NOMO-1 treated with DMSO at 0.1 percent for 48 hours (cell line): ENCODE results near the gene LRRC8D.
A peak's percentile ranks its signal among the peaks of the same experiment; 100 is the strongest.

ENCODE experiments used
- DNase-seq: peaks from one replicate; lab custom pipeline; 2025; ENCODE audit not compliant: unreplicated experiment; lab: John Stamatoyannopoulos, UW

The LRRC8D gene

DNA sequence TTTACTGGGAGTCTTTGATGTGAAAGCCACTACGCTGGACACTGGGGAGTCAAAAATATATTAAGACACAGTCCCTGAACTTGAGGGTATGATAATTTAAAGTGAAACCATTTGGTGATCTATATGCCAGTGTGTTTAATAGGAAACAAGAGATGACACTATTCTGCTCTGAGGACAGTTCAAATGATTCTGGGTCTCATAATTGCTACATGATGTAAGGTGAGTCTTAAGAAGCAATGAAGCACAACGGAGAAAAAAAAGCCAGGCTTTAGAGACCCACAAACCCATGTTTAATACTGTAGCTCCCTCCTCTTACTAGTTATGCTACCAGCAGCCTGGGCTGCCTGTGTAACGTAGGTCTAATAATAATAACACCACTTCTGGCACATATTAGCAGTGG, 14.2 kb upstream of the LRRC8D start:
- no peak for DNase-seq

DNA sequence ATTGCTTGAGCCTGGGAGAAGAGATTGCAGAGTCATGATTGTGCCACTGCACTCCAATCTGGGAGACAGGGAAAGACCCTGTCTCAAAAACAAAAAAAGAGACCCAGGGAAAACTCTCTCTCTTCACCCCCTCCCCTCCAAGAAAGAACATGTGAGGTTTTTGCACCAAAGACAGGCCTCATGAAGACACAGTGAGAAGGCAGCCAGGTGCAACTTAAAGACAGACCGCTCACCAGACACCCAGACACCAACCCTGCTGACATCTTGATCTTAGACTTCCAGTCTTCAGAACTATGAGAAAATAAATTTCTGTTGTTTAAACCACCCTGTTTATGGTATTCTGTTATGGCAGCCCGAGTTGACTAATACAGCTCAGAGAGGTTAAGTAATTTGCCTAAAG, 13.3 kb upstream of the LRRC8D start:
- DNase-seq = no peak

DNA sequence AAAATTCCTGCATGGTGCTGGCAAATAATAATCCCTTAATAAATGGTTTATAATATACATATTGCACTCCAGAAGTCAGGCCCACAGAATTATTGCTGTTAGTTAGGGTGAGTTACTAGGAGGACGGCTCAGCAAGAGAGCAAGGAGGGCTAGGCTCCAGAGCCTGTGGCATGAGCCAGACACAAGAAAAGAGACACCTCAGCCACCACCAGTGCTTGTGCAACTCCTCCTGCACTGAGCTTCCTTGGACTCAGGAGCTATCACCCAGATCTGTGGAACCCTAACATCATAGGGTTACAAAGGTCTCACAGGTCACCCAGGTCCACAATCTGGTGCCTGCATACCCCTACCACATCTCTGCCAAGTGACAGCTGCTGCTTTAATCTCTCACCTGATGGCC, 12.8 kb upstream of the LRRC8D start:
- DNase-seq = no peak

DNA sequence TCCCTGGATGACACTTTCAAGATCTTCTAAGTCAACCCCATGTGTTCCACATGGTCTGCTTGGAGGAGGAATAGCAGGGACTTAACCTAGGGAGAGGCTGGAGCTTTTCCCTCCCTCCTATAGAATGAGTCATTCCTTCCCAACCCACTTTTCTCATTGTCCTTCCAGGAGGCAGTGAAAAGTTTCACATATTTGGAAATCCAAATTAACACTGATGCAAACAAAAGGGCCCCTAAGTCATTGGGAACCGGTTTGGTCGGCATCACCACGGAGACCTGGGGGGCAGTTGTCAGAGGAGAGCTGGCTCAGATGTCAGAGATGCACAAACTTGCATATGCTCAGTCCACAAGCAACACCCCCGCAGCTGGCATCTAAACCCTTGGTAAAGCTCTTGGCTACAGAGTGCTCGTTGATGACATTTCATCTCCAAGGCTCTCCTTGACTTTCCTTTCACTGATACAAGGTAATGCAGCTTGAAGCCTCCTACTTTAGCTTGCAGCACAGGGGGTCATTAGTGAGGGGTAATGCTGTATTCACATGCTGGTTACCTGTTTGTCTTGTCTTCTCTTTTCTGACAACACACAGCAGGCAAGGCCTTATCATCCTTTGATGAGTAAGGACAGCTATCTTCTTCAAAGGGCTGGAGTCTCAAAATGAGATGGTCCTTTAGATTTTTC, 12.3 kb upstream of the LRRC8D start:
- no peak for DNase-seq

DNA sequence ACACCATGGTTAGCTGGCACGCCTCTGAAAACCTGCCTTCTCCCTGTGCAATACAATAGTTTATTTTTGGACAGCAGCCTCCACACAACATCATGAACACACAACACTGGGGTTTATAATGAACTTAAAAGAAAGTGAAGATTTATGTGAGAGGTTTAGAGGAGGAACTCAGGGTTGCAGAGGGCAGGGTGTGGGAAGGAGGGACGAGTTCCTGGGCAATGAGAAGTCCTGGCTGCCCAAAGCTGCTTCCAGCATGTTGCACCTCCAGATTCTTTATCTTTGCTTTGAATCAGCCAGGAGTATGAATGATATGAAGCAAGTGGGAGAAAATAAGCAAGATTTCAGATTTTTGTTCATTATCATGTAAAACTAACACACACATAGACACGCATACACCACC, 11.3 kb upstream of the LRRC8D start:
- DNase-seq = peak; percentile 45

DNA sequence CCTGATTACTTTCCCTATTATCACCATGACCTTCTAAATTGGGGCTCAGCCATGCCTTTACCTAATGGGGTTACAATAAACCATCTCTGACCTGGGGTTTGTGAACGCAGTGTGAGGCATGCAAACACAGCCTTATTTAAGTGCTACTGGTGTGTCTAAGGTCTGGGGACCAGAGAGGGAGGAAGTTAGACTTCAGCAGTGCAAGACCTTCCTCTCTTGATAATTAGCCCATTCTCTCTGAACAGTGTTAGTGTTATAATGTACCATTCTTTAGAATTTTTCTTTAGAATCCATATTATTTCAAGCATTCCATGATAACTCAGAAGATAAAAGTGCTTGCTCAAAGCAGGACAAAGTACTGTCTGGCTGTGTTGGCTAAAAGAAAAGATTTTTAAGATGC, 10.5 kb upstream of the LRRC8D start:
- DNase-seq = peak; percentile 50

DNA sequence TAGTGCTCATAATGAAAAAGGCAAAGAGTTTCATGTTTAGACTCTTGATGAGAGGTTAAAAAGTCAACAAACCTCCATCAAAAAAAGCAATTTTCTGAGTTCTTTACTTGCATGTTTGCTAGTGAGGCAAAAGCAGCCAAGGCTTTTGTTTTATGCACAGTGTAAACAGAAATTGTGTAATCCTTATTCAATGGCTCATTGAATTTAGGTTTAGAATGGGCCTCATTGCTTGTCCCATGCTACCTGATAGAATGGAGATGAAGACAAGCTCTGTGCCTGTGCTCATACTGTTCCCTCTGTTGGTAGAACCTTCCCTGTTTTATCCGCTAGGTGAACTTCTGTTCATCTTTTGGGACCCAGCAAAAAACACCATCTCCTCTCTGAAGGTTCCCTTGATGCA, 10.0 kb upstream of the LRRC8D start:
- no peak for DNase-seq

DNA sequence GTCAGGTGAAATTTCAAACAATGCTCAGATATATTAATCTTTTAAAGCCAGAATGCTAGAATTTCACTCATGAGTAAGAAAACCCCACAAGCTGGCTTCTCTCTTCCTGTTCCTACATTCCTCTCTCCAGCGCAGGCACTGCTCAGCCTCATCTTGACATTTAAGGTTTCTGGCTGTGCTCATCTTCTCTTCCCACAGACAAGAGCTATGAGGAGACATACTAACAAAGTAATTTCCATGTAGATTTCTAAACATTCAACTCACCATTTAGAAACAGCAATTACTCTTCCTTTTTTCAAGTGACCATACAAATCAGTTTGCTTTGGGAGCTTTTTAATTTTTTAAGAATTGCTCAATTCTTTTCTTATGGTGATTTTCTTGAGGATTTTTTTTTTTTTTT, 7.8 kb upstream of the LRRC8D start:
- DNase-seq = peak; percentile 88

DNA sequence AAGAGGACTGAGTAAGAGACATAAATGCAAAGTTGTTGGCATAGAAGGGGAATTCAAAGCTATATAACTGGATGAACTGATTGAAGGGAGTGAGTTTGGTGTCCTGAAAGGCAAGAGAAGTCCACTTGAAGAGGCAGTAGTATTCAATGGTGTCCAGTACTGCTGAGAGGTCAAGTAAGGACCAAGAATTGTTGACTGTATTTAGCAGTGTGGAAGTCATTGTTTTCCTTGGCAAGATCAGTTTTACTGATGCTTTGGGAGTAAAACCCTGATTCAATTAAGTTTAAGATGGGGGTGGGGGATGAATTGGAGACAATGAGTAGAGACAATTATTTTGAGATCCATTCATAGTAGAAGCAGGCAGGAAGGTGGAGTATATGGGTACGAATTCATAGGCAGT, 5.8 kb upstream of the LRRC8D start:
- no peak for DNase-seq

DNA sequence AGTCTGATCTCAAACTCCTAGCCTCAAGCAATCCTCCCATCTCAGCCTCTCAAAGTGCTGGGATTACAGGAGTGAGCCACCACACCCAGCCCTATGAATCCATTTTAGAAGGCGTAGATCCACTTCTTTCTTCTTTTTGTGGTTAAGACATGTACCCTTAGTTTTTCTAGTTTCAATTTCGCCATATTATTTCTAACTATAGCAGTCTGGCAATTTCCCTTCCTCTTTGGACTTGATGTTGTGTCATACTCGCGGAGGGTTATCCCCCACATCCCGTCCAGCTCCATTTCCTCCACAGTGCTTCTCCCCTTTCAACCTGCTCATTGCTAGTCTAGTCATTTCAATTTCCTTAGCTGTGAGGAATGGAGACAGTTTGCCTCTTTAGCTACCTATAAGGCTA, 5.2 kb upstream of the LRRC8D start:
- peak; percentile 98 for DNase-seq

DNA sequence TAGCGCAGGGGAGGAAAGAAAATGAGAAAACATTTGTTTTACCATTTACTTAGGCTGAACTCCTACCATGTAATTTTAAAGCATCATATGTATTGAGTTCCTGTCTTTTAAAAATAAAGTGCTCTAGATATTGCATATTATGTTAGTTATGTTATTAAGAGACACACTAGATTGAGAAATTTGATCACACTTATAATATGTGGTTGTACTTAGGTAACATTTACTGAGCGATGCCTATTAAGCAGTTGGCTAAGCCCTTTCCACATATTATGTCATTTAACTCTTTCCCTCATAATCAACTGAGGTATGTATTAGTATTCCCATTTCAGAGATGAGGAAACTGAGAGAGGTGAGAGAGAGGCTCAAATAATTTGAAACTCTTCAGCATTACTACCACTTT, 4.5 kb upstream of the LRRC8D start:
- DNase-seq = no peak

DNA sequence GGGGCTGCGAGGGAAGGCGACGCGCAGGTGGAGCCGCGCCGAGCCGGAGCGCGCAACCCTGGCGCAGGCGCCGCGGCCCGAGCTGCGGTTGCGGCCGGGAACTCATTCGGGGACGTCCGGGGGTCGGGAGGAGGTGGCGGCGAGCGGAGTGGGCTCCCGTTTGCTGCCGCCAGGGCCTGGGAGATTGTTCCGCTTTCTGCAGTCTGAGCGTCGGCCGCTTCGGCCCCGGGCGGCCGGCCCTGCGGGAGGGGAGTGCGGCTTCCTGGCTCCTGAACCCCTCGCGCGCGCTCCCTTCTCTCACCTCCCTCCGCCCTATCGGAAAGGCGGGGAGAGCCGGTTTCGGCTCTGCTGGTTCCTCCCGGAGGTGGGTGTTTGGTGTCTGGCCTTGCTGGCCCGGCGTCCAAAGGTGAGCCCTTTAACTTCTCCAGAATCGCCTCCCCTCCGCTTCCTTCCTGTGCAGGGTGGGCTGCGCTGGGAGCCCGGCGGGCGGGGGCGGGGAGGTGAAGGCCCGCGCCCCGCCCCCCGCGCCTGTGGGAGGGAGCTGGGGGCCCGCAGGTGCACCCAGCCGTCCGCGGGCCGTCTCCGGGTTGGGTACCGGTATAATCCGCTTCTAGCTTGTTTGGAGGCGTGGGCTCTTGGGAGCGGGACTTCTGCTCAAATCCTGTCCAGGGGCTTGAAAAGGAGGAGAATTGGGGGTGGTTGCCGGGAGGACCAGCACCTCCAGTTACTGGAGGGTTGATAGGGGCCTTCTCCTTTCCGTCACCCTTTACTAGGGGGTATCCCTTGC, 683 bp downstream of the LRRC8D start:
- DNase-seq = peak; percentile 84

DNA sequence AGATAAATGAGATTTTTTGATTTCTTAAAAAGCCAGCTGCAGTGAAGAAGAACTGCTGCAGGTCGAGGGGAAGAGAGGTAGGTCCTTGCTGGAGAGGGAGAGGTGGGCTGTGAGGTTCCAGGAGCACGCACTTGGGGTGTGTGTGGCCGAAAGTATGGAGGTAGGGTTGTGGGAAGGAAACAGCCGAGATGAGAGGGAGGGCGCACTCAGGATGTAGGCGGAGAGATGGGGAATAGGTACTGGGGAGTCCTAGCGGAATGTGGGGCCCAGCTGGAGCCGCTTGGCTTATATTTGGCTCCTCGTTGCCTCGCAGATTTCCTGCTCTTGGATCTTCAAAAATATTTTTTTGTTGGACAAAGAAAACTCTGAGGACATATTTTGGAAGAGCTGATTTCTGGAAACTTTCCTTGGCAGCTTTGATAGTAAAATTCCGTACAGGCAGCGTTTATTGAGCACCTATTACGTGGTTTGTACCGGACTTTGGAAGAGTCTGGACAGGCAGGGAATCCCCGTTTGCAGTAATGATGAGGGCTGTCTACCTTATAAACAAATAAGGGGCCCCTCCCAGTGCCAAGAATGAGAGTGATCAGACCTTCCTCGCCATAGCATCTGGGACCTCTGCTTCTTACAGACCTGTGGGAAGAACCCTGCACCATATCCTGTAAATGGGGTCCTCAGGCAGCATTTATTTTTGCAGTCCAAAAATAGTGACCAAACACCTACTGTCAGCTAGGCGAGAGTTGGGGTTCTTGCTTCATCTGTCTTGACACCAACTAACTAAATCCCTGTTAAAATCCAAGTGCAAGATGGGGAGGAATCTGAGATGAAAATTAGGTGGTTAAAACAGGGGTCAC, 1.5 kb downstream of the LRRC8D start:
- peak; percentile 39 for DNase-seq

DNA sequence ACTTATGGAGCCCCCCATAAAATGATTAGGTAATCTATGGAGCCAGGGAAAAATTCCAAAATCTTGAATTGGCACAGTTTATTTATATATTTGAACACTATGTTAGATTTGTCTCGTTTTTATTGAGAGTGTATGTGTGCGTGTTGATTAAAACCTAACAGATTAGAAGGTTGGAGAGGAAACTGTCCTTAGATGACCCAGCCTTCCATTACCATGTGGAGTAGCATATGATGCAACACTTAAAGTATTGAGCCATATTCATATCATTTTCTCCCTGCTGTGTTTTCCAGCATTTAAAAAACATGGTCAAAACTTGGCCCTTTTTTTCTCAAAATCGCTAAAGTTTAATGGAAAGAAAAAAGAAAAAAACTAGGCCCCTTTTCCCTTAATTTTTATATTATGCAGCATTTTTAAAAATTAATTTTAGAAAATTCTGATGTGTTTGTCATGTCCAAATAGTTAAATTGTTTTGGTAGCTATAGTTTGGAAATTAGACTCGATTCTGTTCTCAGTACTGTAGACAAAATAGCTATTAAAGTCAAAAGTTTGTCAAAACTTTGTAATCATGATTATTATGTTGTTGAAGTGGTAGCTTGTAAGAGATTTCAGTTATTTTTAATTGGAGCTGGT, 2.3 kb downstream of the LRRC8D start:
- DNase-seq = peak; percentile 60

DNA sequence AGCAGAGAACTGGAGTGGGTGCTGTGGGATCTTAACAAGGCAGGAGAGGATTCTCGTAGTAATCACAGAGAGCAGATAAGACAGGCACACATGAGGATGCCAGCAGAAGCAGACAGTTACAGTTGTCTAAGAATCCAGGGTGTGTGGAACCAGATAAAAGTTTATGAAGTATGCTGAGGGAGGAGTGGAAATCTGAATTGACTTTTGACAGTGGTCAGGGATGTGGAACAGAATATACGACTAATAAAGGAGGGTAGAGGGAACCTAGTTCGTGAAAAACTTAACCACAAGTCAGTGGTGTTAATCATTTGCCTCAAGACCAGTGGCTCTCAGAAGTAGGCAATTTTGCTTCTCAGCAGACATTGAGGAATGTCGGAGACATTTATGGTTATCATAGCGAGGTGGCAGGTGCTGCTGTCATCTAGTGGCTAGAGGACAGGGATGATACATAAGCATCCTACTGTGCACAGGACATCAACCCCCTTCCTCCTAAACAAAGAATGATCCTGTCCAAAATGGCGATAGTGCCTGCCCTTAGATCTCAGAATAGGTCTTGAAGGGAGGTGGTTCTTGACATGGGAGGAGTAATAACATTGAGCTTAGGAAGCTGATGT, 3.0 kb downstream of the LRRC8D start:
- DNase-seq = peak; percentile 27

DNA sequence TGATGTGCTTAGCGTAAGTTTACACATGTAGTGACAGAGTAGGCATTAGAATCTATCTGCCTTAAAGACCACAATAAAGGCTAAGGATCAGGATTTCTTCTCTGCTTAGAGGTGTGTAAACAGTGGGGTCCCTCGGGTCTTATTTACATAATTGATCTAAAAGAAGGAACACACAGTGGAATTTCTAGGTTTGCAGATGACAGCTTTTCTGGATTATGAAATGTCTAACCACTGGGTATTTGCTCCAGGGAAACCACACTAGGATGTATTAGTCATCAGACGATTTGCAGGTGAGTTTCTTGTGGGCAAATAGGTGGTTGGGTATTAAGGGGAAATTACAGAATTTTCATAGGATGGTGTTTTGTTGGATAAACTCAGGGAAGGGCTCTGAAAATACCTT, 5.8 kb downstream of the LRRC8D start:
- DNase-seq = no peak

DNA sequence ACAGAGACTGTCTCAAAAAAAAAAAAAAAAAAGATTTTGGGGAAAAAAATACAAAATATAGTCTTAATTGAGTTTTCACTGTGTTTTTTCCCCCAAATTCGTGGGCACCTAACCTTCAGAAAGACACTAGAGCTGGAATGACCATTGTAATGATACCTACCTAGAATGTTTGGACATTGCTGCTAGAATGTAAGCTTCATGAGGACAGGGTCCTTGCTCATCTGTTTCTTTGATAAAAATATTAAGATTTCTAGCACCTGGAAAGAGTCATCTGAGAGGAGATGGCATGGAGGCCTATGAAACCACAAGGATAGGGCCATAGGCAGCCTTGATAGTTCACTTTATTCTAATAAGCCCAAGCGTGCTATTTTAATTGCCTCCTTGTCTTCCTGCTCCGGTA, 6.5 kb downstream of the LRRC8D start:
- DNase-seq = no peak

DNA sequence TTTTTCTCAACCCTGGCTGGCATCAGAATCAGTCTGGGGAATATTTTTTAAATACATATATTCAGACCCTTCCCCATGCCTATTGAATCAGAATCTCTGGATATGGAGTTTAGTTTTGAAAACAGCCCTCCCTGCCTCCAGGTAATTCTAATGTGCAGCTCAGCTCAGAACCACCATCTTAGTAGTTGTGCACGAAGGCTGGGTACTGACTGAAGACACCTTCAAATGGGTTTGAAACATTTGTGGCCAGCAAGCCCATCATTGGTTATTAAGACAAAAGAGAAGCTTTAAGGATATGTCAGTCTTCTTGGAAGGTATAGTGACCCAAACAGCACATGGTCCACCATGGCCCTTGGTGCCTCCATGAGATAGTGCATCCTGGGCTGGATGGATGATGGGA, 7.1 kb downstream of the LRRC8D start:
- no peak for DNase-seq

DNA sequence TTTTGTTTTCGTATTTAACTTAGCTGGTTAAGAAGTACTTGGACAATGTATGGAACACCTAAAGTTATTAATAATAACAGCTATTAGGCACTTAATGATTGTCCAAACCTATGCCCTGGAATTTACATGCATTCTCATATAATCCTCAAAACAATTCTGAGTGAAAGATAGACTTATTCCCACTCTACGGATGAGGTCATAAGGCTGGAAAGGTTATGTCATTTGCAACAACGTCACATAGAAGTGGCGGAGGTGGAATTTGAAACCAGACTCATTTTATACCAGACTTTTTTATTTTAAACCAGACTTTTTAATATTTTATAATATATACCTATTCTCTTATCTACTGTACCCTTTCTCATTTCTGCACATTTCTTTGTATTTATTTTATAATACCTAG, 8.4 kb downstream of the LRRC8D start:
- DNase-seq = no peak

DNA sequence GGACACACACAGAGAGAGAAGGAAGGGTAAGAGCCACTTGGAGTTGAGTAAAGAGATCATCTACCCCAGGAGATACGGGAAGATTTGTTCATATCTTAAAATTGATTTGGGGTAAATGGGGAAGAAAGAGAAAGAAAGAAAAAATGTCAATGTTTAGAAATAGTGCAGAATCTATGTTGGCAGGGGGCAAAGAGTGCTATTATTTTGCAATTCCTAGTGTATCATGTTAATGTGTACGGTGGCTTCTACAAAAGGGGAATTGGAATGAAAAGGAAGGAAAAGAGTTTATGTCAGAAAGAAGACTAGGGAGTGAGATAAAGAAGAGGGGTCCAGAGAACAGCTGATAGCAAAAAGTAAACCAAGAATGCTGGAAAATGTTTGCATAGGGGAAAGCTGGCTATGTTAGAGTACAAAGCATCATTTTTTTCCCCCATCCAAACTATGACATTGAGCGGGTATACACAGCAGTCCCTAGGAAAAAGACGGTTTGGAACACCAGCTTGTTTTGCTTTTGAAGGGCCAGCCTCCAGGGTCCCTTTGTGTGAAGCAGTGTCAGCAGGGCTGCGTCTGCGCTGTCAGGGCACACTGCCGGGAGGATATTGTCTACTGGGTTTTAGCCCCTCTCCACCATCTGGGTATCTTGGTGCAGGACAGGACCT, 10.8 kb downstream of the LRRC8D start:
- no peak for DNase-seq
